H1 (cell line): ENCODE results near the gene ARL2BP. TPM values are rescaled to one million over a fixed set of nuclear protein-coding genes. Genes with fewer than 3 reads are reported as not detected.

ENCODE experiments used
- CTCF ChIA-PET: fragments of 300-600 bp; sonication (Branson Sonifier 250); formaldehyde crosslinking; loops from one replicate; lab custom pipeline; 2021; ENCODE audit not compliant: partially characterized antibody; lab: Charles Lee
- POLR2A ChIA-PET: fragments of 300-600 bp; sonication (Branson Sonifier 250); formaldehyde crosslinking; loops from one replicate; lab custom pipeline; 2021; ENCODE audit warnings: inconsistent platforms; ENCODE audit not compliant: partially characterized antibody; lab: Charles Lee
- DNase-seq, 2 experiments: peaks; one replicate each; pipeline versions ENCODE4 v3.0.0 to v3.0.0-alpha.2; 2010 to 2022; ENCODE audit warnings: low spot score in 2 of 2, low read depth in 1 of 2, mixed read lengths in 1 of 2
- FAIRE-seq: peaks from 2 replicates; lab custom pipeline; 2011; peaks lifted over from hg19 to GRCh38; lab: Jason Lieb, UNC
- H2AFZ ChIP-seq: 2 replicates; pipeline ENCODE4 v1.8.1; 2012; ENCODE audit warnings: low read length, inconsistent platforms
- H2AK5ac ChIP-seq: 2 replicates; pipeline ENCODE4 v1.6.1; 2013; ENCODE audit warnings: low read depth, low read length
- H2BK120ac ChIP-seq: replicated peaks from 2 replicates; pipeline ENCODE3; 2013; ENCODE audit warnings: low read depth, low read length, inconsistent platforms
- H2BK12ac ChIP-seq: 2 replicates; pipeline ENCODE4 v1.6.1; 2013; ENCODE audit warnings: low read depth, low read length
- H2BK15ac ChIP-seq: 2 replicates; pipeline ENCODE4 v1.6.1; 2013; ENCODE audit warnings: low read length
- H2BK20ac ChIP-seq: 2 replicates; pipeline ENCODE4 v1.6.1; 2013; ENCODE audit warnings: low read length
- H2BK5ac ChIP-seq: 2 replicates; pipeline ENCODE4 v1.6.1; 2013; ENCODE audit warnings: low read depth, low read length
- H3K14ac ChIP-seq: 2 replicates; pipeline ENCODE4 v1.6.1; 2013; ENCODE audit warnings: inconsistent platforms; ENCODE audit not compliant: insufficient read length
- H3K18ac ChIP-seq: 2 replicates; pipeline ENCODE4 v1.6.1; 2013; ENCODE audit warnings: low read length; ENCODE audit errors: extremely low read depth
- H3K23ac ChIP-seq: 2 replicates; pipeline ENCODE4 v1.6.1; 2013; ENCODE audit warnings: inconsistent platforms; ENCODE audit not compliant: insufficient read length
- H3K23me2 ChIP-seq: 2 replicates; pipeline ENCODE4 v1.6.1; 2013; ENCODE audit warnings: low read depth, low read length
- H3K27ac ChIP-seq: 2 replicates; pipeline ENCODE4 v1.6.1; 2011; ENCODE audit warnings: low read depth, low read length, inconsistent platforms
- H3K27me3 ChIP-seq, 4 experiments: replicated peaks in 1 of 4; 1 replicate in 1 of 4; 2 replicates in 3 of 4; pipeline versions ENCODE4 v1.6.1 to v1.8.1; 2011 to 2013; ENCODE audit warnings: low read length in 3 of 4, mild to moderate bottlenecking in 3 of 4, inconsistent platforms in 2 of 4, mixed read lengths in 2 of 4, moderate library complexity in 1 of 4; ENCODE audit not compliant: control insufficient read depth in 3 of 4, insufficient read depth in 3 of 4; ENCODE audit errors: extremely low read depth in 1 of 4
- H3K36me3 ChIP-seq, 4 experiments: 2 replicates each; pipeline versions ENCODE4 v1.6.1 to v1.8.1; 2011 to 2013; ENCODE audit warnings: mild to moderate bottlenecking in 4 of 4, low read length in 3 of 4, moderate library complexity in 2 of 4, control low read depth in 1 of 4, inconsistent platforms in 1 of 4; ENCODE audit not compliant: insufficient read depth in 4 of 4, control insufficient read depth in 2 of 4
- H3K4ac ChIP-seq: replicated peaks from 2 replicates; pipeline ENCODE3; 2013; ENCODE audit warnings: low read length, low read depth, mixed read lengths, inconsistent platforms; ENCODE audit not compliant: insufficient read length
- H3K4me1 ChIP-seq, 4 experiments: replicated peaks in 1 of 4; 1 replicate in 1 of 4; 2 replicates in 3 of 4; pipeline versions ENCODE4 v1.6.1 to v1.8.1; 2011 to 2013; ENCODE audit warnings: low read length in 3 of 4, inconsistent platforms in 2 of 4, mixed read lengths in 1 of 4; ENCODE audit not compliant: insufficient read depth in 4 of 4, control insufficient read depth in 3 of 4
- H3K4me2 ChIP-seq, 2 experiments: 2 replicates each; pipeline versions ENCODE4 v1.6.1 to v1.8.1; 2011 to 2013; ENCODE audit warnings: low read depth in 2 of 2, low read length in 2 of 2, control low read depth in 1 of 2, inconsistent platforms in 1 of 2, mild to moderate bottlenecking in 1 of 2; ENCODE audit not compliant: insufficient read depth in 1 of 2
- H3K4me3 ChIP-seq, 4 experiments: fragments of 200-600, 300-600 bp in 1 of 4; sonication (generic), shearing (Covaris generic), sonication (Bioruptor Twin) in 1 of 4; 2 replicates each; pipeline versions ENCODE4 v1.5.1 to v1.8.1; 2011 to 2016; ENCODE audit warnings: low read length in 4 of 4, low read depth in 3 of 4, control low read depth in 2 of 4, inconsistent platforms in 2 of 4, mild to moderate bottlenecking in 2 of 4, mixed read lengths in 1 of 4, moderate library complexity in 1 of 4; ENCODE audit not compliant: insufficient read depth in 2 of 4; ENCODE audit errors: extremely low read depth in 1 of 4
- H3K56ac ChIP-seq: replicated peaks from 2 replicates; pipeline ENCODE3; 2013; ENCODE audit warnings: low read depth, mild to moderate bottlenecking, mixed read lengths, low read length, inconsistent platforms; ENCODE audit not compliant: insufficient read length
- H3K79me1 ChIP-seq: 2 replicates; pipeline ENCODE4 v1.6.1; 2013; ENCODE audit warnings: low read depth, low read length, control low read depth
- H3K79me2 ChIP-seq, 2 experiments: 2 replicates each; pipeline versions ENCODE4 v1.6.1 to v1.8.1; 2012 to 2013; ENCODE audit warnings: low read length in 2 of 2, mild to moderate bottlenecking in 2 of 2, inconsistent platforms in 1 of 2; ENCODE audit not compliant: insufficient read depth in 2 of 2, control insufficient read depth in 1 of 2
- H3K9ac ChIP-seq, 4 experiments: replicated peaks in 1 of 4; 1 replicate in 1 of 4; 2 replicates in 3 of 4; pipeline versions ENCODE4 v1.6.1 to v1.8.1; 2011 to 2013; ENCODE audit warnings: low read depth in 3 of 4, low read length in 3 of 4, control low read depth in 2 of 4, mild to moderate bottlenecking in 2 of 4, moderate library complexity in 2 of 4, inconsistent platforms in 1 of 4; ENCODE audit errors: extremely low read depth in 1 of 4
- H3K9me3 ChIP-seq, 2 experiments: 2 replicates each; pipeline versions ENCODE4 v1.6.1 to v1.8.1; 2012 to 2013; ENCODE audit warnings: mild to moderate bottlenecking in 2 of 2, moderate library complexity in 2 of 2, control low read depth in 1 of 2, inconsistent platforms in 1 of 2, low read depth in 1 of 2, low read length in 1 of 2, mixed read lengths in 1 of 2; ENCODE audit not compliant: insufficient read depth in 2 of 2
- H4K20me1 ChIP-seq, 2 experiments: replicated peaks in 1 of 2; 2 replicates each; pipeline versions ENCODE3 to v1.8.1; 2011 to 2013; ENCODE audit warnings: inconsistent platforms in 2 of 2, low read length in 2 of 2, mild to moderate bottlenecking in 1 of 2; ENCODE audit not compliant: insufficient read depth in 2 of 2, control insufficient read depth in 1 of 2
- H4K5ac ChIP-seq: 2 replicates; pipeline ENCODE4 v1.6.1; 2013; ENCODE audit warnings: low read length, low read depth, mixed read lengths, inconsistent platforms; ENCODE audit not compliant: insufficient read length
- H4K8ac ChIP-seq: 2 replicates; pipeline ENCODE4 v1.8.0; 2013; ENCODE audit warnings: mild to moderate bottlenecking, moderate library complexity, low read length, inconsistent platforms; ENCODE audit not compliant: insufficient read depth; ENCODE audit errors: extremely low read depth
- H4K91ac ChIP-seq: replicated peaks from 2 replicates; pipeline ENCODE3; 2013; ENCODE audit warnings: low read length, mixed read lengths, inconsistent platforms; ENCODE audit not compliant: insufficient read length
- EGR1 ChIP-seq: IDR thresholded peaks from 2 replicates; pipeline ENCODE4 v1.6.1; 2011; ENCODE audit warnings: low read depth, low read length, borderline replicate concordance
- NANOG ChIP-seq: IDR thresholded peaks from 2 replicates; pipeline ENCODE4 v1.6.1; 2011; ENCODE audit warnings: low read length, low read depth, mild to moderate bottlenecking, inconsistent platforms; ENCODE audit not compliant: insufficient read depth, poor library complexity, severe bottlenecking
- WGBS, 2 experiments: shearing (Covaris generic) in 1 of 2; methylation state at CpG; one replicate each; pipeline versions ENCODE4 v1.1.6 to v1.1.7; 2013 to 2015; ENCODE audit warnings: low lambda C conversion rate in 2 of 2, mixed read lengths in 2 of 2, inconsistent platforms in 1 of 2, low coverage in 1 of 2, missing lambda C conversion rate in 1 of 2; ENCODE audit not compliant: insufficient replicate concordance in 2 of 2, insufficient coverage in 1 of 2, insufficient read length in 1 of 2; ENCODE audit errors: extremely low coverage in 1 of 2, missing lambda C conversion rate in 1 of 2; 5-methylcytosine and 5-hydroxymethylcytosine counted together
- polyA plus RNA-seq, 7 experiments: library from polyadenylated mRNA; depleted of rRNA in 3 of 7; stranded (reverse) in 5 of 7; unstranded in 2 of 7; fragments of >200 nt in 5 of 7; fragments of 200-250 nt in 2 of 7; gene quantifications; 1 replicate in 5 of 7; 2 replicates in 1 of 7; 4 replicates in 1 of 7; pipeline versions ENCODE4 v1.2.1 to v1.2.3, GENCODE V29; 2011 to 2013; ENCODE audit warnings: missing spikeins in 2 of 7, mixed read lengths in 2 of 7
- total RNA-seq: library from RNA; stranded (reverse); fragmentation: NEBNext Ultra II Directional; extraction: Animal tissue kit (Norgen Biotek cat#: 25700); gene quantifications from 2 replicates; pipeline ENCODE4 v1.2.1, GENCODE V29; 2021

Gene ARL2BP
- total and polyA plus RNA-seq, 2 of the 8 experiments (the other 6 are each of a cell fraction or from before 2014, with no cell fraction given): 13.6 to 18.3 TPM

GRCh38 chr16:57196286-57196685, 48.8 kb upstream of the ARL2BP start:
- Histone ChIP-seq H3K27ac (no peak overlapping the region), H4K20me1 (no peaks in the 10 kb centered on the region), H3K4me2 (no peak overlapping the region), H3K23ac (no peak overlapping the region), H2BK20ac (no peak overlapping the region), H3K56ac (no peak overlapping the region), H2AFZ (no peak overlapping the region), H3K9ac (no peak overlapping the region), H3K4me3 (no peak overlapping the region), H3K4me1 (no peaks in the 10 kb centered on the region; a peak in 1 of 7 replicates), H2BK120ac (no peak overlapping the region), H3K23me2 (no peaks in the 10 kb centered on the region), H3K79me2 (peaks cover 2 to 58% of the 10 kb centered on the region in 2 experiments; a peak in 3 of 4 replicates), H2AK5ac (no peak overlapping the region), H3K9me3 (peaks cover 0 to 3% of the 10 kb centered on the region in 2 experiments; a peak in 1 of 4 replicates), H4K91ac (no peak overlapping the region), H3K27me3 (no peaks in the 10 kb centered on the region), H3K14ac (no peak overlapping the region), H4K5ac (no peak overlapping the region), H3K4ac (no peak overlapping the region), H3K36me3 (no peaks in the 10 kb centered on the region; a peak in 1 of 8 replicates), H4K8ac (no peak overlapping the region), H3K18ac (no peak overlapping the region), H2BK12ac (no peak overlapping the region), H2BK15ac (no peak overlapping the region), H3K79me1 (no peaks in the 10 kb centered on the region; the same call in none of the 2 replicates), H2BK5ac (no peak overlapping the region)
- POLR2A ChIA-PET: interaction anchor here (0.6 to 1.6 kb wide), 2 partner anchors 11 to 13 kb away, joined by 3 to 4 read pairs; partner anchors contain the start of genes PSME3IP1 and RSPRY1
- TF ChIP-seq EGR1 (no peak), NANOG (no peak)
- FAIRE-seq (no peak), DNase-seq (no peak)
- CTCF ChIA-PET: no interaction called here
- WGBS, 2 experiments: 82% methylated on average over 4 of the region's 4 CpGs; no CpG with 5 or more reads in 1 of the 2 experiments
